HG03571 (cell line): ENCODE results near the gene METTL25.

Source experiments
- ATAC-seq: cut with Tn5 transposase; IDR thresholded peaks from one replicate; pipeline ENCODE4 v1.9.1; 2021; ENCODE audit not compliant: unreplicated experiment

Gene METTL25

GRCh38 chr12:82400819-82401218, 42.5 kb downstream of the METTL25 start:
- ATAC-seq: no peak

GRCh38 chr12:82406651-82407050, 48.3 kb downstream of the METTL25 start:
- no peak for ATAC-seq

DNA sequence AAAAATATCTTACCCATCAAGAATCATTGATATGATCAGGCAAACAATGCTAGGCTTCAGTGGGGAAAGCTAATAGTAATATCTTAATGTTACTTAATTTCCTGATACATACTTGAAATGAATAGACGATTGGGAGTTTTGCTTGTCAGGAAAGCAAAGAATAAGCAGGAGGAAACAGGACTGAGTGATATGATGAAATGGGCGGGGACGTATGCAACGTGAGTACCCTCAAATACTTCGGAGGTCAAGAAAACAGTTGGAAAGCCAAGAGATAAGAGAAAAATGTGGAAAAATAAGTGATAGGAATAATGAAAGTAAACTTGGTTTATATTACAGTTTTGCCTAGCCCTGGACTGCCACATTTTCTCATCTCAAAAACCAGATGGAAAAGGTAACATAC, 49.2 kb downstream of the METTL25 start:
- ATAC-seq: no peak

DNA sequence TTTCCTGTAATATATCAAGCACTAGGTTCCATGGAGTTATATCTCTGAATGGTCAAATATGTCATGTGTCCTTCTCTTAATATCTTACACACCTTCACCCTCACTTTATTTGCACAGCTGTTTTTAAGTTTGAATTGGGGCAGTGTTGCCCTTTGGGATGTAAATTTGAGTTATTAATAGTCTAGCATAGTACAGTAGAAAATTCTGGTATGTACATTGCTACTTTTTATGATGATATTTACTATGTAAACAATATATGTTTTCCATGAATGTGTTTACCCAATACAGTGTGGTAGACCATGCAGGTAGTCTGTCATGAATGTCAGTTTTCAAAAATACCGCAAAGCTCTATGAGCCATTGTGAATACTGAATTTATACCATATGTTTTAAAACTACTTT, 50.5 kb downstream of the METTL25 start:
- ATAC-seq: no peak

DNA sequence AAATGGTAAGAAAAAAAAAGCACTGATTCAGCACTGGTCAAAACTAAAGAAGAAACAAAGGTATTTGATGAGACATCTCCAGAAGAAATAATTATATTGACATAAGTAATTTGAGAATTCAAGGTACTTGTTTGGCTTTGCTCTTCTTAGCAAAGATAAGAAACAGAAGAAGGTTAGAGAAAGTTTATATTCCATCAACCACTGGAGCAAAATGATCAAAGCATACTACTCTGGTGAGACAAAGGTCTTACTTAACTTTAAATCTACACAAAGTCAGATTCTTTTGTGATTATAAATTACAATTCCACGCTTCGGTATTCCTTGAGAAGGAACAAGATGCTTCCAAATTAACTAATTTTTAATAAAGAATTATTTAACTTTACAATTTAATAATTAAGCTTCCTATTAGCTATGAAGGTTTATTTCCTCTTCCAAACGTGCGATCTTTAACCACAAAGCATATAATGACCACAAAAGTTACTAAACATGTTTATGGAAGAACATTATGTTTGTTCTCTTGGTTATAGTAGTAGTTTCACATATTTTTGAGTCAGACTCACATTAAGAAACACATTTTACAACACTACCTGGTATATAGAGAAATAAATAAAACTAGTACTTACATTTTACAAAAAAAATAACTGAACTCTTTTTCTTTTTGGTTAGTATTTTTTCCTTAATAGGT, 53.4 kb downstream of the METTL25 start:
- ATAC-seq: no peak

- ATAC-seq: no peak
These were observed 53.9 kb downstream of the METTL25 start for GRCh38 chr12:82412246-82412645.

DNA sequence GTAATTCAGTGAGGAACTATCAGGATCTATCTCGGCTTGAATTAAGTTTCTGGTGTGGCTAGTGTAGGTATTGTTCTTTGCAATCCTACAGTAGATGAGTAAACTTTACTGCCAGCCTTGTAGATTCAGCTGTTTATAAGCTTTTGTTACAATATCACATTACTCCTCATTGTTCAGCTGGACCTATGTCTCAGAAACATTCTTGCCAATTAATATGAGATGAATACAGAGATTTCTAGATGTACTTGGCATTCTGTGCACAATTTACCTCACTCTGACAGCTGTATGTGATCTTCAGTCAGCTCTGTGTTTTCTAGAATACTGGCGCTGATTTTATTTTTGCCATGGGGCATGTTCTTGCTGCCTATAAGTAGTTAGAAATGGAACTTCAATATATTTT, 55.7 kb downstream of the METTL25 start:
- ATAC-seq: no peak

GRCh38 chr12:82414926-82415325, 56.6 kb downstream of the METTL25 start:
- no peak for ATAC-seq

- ATAC-seq: no peak
These were observed 57.1 kb downstream of the METTL25 start for GRCh38 chr12:82415402-82415801.

DNA sequence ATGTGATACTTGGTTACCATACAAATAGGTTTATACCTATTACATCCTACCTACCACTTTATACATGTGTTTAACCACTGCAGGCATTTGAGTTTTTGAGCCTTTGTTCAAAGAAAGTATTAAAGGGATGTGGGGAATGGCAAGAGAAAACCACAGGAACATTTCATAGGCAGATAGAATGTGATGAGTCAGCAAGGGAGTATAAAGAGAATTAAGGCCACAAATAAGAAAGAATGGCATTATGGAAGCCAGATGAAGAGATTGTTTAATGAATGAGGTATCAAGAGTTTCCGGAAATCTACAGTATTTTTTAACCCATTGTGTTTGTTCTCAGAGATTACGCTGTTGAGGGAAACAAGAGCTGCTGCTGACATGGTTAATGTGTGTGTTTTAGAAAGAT, 66.9 kb downstream of the METTL25 start:
- no peak for ATAC-seq

- ATAC-seq: no peak
These were observed 67.8 kb downstream of the METTL25 start for GRCh38 chr12:82426081-82426480.

DNA sequence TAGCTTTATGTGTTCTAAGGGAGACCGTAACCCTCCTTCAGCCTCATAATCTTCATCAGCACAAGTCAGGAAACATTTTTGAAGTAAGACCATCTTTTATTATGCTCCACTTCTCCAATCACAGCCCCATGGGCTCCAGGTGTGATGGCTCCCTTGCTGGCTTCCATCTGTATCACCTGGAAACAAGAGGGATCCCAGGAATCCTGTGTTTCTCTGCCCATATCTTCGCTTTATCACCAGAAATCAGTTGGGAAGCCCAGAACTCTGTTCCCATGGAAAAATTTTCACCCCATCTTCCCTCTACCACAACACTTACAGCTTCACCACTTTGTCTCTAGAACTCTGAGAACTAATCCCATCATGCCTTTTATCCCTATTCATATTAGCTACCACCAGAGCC, 68.3 kb downstream of the METTL25 start:
- no peak for ATAC-seq

DNA sequence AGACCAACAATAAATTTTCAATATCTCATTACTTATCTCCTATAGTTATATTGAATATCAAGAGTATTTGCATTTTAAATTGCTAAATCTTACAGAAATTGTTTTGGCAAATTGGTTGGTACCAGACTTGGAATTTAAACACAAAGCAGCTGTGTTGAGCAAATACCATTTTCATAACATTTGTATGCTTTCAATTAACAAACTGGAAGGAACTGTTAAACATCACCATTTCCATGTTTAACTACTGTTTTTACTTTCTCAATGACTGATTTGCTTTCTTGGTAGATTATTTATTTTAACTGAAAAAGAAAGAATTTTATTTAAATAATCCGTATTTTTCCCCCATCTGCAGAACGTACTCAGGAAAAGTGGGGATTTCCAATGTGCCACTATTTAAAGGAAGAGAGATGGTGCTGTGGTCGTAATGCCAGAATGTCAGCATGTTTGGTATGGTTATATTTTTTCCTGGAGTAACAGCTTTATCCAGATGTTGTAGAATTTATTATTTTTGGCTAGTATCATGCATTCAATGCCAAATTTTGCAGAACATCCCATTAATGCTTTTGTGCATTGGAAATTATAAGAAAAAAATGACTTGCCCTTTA, 72.3 kb downstream of the METTL25 start:
- ATAC-seq: no peak

- no peak for ATAC-seq
These were observed 76.1 kb downstream of the METTL25 start for GRCh38 chr12:82434392-82434911.

DNA sequence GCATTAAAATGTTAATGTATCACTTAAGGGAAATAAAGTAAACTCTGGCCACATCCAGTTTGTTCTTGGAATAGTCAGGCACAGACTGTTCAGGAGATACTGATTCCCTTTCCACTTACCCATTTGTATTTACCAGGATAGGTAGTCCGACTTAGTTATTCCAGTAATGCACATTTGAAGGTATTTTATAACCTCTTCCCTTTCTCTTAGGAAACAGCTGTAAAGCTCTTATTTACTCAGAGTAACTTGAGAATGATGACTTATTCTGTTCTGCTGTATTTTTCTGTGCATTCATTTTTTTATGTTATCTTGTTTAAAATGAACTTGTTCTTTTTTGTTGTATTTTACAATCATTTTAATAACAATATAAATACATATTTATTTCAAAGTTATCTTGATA, 78.0 kb downstream of the METTL25 start:
- no peak for ATAC-seq

- no peak for ATAC-seq
These were observed 79.4 kb downstream of the METTL25 start for GRCh38 chr12:82437744-82438143.

GRCh38 chr12:82438356-82438755, 80.0 kb downstream of the METTL25 start:
- no peak for ATAC-seq

DNA sequence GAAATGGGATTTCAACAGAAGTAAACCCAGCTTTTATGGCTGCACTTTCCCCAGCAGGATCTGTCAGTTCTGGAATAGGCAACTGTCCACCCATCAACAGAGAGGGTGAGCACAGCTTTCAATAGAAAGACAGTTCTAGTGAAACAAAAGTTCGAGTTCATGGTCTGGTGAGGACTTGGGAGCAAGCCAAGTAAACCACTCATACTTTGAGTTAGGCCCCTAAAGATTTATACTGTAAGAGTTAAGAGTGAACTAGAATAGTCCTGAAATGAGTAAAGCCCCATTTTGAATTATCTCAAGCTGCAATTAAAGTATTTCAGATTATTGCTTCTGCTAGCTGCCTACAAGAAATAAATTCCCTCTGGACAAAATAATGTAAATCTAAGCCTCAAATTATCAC, 82.6 kb downstream of the METTL25 start:
- no peak for ATAC-seq

DNA sequence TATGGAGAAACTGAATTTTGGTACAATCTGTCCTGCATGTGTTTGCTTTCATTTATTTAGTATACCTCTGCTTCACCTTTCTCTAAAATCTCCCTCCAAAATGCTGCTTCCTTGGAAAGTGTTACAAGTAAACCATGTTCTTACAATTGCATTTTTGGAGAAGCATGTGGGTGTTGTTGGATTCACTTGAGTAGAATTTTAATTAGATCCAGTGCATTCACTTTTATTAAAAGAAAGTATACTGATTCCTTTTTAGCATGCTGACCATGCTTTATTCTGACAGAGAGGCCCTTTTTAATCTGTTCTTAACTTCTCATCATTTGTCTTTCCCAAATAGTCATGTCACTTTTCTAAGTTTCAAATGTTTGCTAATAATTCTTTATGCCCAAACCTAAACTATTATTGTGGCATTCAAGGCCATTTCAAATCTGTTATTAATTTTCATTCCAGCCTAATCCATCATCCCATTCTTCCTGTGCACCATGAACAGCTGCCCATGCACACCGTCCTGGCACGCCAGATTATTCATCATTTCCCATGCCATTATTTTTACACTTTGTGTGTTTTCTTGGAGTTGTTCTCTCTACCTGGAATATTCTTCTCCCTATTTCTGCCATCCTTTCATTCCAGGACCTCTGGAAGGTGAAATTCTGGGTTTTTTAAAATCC, 90.7 kb downstream of the METTL25 start:
- no peak for ATAC-seq

DNA sequence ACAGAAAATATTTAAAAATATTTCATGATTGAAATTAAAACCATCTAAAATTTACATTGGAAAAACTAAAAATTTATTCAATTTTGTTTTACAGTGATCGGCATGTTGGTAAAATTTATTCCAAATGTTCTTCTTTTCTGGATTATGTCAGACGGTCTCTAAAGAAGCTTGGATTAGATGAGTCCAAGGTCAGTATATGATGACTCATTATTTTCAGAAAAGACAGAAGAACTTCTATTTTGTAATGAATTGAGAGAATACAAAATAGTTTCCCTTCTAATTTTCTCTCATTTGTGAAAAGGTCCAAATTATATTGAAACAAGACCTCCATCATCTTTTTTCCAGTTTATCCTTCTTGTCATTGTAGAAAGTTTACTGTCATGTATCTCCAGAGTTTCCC, 98.3 kb downstream of the METTL25 start:
- no peak for ATAC-seq

- no peak for ATAC-seq
These were observed 99.8 kb downstream of the METTL25 start for GRCh38 chr12:82458101-82458500.

DNA sequence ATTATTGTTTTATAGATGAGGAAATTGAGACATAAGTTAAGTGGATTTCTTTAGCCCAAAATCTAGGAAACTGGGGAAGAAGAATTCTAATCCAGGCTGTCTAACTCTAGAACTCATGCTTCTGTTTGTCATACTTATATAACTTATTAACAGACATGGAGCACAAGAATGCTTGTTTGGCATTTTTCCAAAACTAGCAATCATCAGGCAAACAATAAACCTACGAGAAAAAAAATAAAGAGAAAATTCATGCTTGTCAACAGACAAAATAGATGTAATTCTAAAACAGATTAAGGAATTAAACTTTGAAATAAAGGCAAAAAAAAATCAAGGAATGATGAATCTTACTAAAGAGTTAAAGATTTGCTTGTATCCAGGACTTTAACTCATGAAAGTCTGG, 103.1 kb downstream of the METTL25 start:
- no peak for ATAC-seq
